ENCODE data around the gene OMP. TPM values are rescaled to one million over a fixed set of nuclear protein-coding genes. Genes with fewer than 3 reads are reported as not detected.

OMP gene, protein sequence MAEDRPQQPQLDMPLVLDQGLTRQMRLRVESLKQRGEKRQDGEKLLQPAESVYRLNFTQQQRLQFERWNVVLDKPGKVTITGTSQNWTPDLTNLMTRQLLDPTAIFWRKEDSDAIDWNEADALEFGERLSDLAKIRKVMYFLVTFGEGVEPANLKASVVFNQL
- total RNA-seq, result not detected in 2 replicates

DNA sequence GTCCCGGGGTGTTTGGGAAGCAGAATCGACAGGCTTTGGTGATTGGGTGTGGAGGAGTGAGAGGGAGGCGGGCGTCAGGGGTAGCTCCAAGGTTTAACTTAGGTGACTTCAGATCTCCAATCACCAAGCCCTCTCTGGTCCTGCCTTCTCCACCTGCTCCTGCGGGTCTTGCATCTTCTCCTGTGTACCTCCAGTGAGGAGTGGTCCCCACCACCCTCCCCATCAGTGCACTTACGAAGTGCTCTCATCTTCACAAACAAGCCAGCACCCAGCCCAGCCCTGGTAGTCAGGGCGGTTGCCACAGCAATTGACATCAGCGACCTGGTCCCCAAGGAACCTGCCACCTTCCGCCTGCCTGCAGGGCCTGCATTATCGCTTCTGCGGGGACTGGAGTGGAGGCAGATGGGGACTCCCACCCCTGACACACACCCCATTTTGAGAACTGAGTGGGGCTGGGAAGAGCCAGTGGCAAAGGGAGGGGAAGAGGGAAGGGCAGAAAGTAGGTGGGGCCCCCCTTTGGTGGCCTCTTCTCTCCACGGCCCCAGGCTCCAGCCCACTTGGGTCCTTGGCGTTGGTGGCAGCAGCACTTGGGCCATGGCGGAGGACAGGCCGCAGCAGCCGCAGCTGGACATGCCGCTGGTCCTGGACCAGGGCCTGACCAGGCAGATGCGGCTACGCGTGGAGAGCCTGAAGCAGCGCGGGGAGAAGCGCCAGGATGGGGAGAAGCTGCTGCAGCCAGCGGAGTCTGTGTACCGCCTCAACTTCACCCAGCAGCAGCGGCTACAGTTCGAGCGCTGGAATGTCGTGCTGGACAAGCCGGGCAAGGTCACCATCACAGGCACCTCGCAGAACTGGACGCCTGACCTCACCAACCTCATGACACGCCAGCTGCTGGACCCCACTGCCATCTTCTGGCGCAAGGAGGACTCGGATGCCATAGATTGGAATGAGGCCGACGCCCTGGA lies at the start of gene OMP:
Gene OMP, plus strand, starts transcription at position 595 of the 965 bp plus-strand sequence. Its CDS starts 0 bp downstream, at position 595.
- TF ChIP-seq, protein P1, sequence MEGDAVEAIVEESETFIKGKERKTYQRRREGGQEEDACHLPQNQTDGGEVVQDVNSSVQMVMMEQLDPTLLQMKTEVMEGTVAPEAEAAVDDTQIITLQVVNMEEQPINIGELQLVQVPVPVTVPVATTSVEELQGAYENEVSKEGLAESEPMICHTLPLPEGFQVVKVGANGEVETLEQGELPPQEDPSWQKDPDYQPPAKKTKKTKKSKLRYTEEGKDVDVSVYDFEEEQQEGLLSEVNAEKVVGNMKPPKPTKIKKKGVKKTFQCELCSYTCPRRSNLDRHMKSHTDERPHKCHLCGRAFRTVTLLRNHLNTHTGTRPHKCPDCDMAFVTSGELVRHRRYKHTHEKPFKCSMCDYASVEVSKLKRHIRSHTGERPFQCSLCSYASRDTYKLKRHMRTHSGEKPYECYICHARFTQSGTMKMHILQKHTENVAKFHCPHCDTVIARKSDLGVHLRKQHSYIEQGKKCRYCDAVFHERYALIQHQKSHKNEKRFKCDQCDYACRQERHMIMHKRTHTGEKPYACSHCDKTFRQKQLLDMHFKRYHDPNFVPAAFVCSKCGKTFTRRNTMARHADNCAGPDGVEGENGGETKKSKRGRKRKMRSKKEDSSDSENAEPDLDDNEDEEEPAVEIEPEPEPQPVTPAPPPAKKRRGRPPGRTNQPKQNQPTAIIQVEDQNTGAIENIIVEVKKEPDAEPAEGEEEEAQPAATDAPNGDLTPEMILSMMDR (IDR thresholded peaks at IDR 0.05; ENCODE audit: insufficient read depth, low read length, severe bottlenecking), result no peak
- no peak within 1 kb of the TSS for H3K4me3 ChIP-seq (ENCODE audit: low read depth, low read length)
- no peaks in the 10 kb centered on the region for H3K36me3 ChIP-seq (ENCODE audit: control insufficient read depth, insufficient read depth, low read length)
- DNase-seq (ENCODE audit: low read depth) (no peak), FAIRE-seq (no peak)
- H3K27me3 ChIP-seq (ENCODE audit: control insufficient read depth, insufficient read depth, low read length), result no peaks in the 10 kb centered on the region

DNA sequence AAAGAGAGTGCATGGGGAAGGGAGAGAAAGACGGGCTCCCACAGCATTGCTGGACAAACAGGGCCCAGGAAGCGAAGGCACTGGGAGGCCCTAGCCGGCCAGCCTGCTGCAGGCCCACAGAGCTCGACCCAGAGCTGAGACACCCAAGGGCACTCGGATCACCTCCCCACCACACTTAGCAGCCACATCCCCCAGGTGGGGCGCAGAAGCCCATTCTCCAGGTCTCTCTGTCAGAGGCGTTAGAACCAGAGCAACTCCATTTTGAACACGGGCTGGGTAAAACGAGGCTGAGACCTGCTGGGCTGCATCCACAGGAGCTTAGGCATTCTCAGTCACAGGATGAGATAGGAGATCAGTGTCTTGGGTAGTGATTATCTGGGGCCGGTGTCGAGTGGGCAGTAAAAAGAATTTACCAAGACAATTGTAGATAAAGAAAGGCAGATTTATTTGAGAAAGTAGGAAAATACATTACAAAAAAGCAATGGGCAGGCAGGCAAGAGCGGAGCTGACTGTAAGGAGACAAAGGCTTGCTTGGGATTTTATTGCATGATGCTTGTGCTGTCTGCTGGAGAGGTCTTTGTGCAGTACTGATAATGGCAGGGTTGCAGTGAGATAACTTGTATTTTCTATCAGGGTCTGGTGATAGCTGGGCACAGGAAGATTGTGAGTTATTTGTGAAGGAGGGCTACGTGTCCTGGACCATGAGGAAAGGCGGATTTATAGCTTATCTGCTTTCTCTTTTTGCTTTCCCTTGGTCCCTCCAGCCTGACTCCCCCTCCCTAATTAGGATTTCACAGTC lies 49.2 kb upstream of the OMP start:
- FAIRE-seq (no peak), DNase-seq (ENCODE audit: low read depth) (no peak)
- no peak overlapping the region for H3K4me3 ChIP-seq (ENCODE audit: low read depth, low read length)
- TF ChIP-seq, protein P1 (IDR thresholded peaks at IDR 0.05; ENCODE audit: insufficient read depth, low read length, severe bottlenecking), result no peak
- H3K36me3 ChIP-seq (ENCODE audit: control insufficient read depth, insufficient read depth, low read length), result no peaks in the 10 kb centered on the region
- H3K27me3 ChIP-seq (ENCODE audit: control insufficient read depth, insufficient read depth, low read length), result no peaks in the 10 kb centered on the region

DNA sequence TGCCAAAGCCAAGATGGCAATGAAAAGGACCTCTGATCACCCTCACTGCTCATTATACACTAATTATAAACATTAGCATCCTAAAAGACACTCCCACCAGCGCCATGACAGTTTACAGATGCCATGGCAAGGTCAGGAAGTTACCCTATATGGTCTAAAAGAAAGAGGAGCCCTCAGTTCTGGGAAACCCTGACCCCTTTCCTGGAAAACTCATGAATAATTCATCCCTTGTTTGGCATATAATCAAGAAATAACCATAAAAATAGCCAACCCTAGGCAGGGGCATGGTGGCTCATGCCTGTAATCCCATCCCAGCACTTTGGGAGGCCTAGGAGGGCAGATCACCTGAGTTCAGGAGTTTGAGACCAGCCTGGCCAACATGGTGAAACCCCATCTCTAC lies 48.6 kb upstream of the OMP start:
- H3K4me3 ChIP-seq (ENCODE audit: low read depth, low read length), result no peak overlapping the region
- no peaks in the 10 kb centered on the region for H3K27me3 ChIP-seq (ENCODE audit: control insufficient read depth, insufficient read depth, low read length)
- TF ChIP-seq, protein P1 (IDR thresholded peaks at IDR 0.05; ENCODE audit: insufficient read depth, low read length, severe bottlenecking), result no peak
- no peaks in the 10 kb centered on the region for H3K36me3 ChIP-seq (ENCODE audit: control insufficient read depth, insufficient read depth, low read length)
- FAIRE-seq, result no peak
- DNase-seq (ENCODE audit: low read depth), result no peak

DNA sequence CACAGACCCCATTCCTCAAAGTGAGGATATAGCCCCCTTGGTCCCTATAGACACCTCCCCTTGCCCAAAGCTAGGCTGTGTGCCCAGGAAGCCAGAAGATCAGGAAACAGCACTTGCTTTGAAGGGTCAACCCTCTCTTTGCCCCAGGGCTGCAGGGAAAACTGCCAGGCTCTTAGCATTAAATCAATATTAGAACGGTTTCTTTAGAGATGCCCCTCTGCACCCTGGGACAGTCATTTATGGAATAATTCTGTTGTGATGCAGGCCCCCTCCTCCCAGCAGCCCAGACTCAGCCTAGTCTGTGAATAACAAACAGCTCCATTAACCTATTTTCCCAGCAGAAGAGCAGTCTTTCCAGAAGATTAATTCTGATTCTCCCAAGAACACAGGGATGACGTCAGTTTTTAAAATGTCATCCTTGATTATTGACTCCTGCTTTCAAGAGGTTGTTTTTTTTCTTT lies 47.5 kb upstream of the OMP start:
- no peak for FAIRE-seq
- DNase-seq (ENCODE audit: low read depth), result no peak
- H3K36me3 ChIP-seq (ENCODE audit: control insufficient read depth, insufficient read depth, low read length), result no peaks in the 10 kb centered on the region
- H3K4me3 ChIP-seq (ENCODE audit: low read depth, low read length), result no peak overlapping the region
- TF ChIP-seq, protein P1 (IDR thresholded peaks at IDR 0.05; ENCODE audit: insufficient read depth, low read length, severe bottlenecking), result no peak
- no peaks in the 10 kb centered on the region for H3K27me3 ChIP-seq (ENCODE audit: control insufficient read depth, insufficient read depth, low read length)

DNA sequence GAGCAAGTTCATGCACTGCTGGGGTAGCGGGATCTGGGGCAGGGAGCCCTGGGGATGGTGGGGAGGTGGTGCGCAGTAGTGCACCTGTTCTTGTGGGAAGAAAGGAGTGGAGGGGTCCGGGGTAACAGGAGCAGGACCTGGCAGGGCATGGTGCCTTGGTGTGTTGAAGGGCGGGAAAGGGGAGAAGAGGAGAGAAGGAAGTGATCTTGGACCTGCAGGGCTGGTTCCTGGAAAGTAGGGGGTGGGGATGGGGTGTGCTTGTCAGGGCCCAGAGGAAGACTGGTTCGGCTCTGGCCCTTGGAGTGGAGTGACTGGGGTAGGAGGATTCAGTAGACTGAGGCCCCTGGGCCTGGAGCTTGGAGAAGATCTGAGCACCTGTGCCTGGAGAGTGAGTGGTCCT lies 46.7 kb upstream of the OMP start:
- Histone ChIP-seq H3K4me3 (ENCODE audit: low read depth, low read length) (no peak overlapping the region), H3K27me3 (ENCODE audit: control insufficient read depth, insufficient read depth, low read length) (no peaks in the 10 kb centered on the region), H3K36me3 (ENCODE audit: control insufficient read depth, insufficient read depth, low read length) (no peaks in the 10 kb centered on the region)
- TF ChIP-seq, protein P1 (IDR thresholded peaks at IDR 0.05; ENCODE audit: insufficient read depth, low read length, severe bottlenecking), result no peak
- DNase-seq (ENCODE audit: low read depth) (no peak), FAIRE-seq (no peak)
